Kidney tubule cell (primary cell): ENCODE results near the gene METRNL.
"Not testable (repeated sequence)": the region's sequence is repeated elsewhere in the genome, so short reads cannot be mapped to it uniquely, and the experiment has no call there.

Experiments
- DNase-seq: peaks from one replicate; pipeline ENCODE4 v3.0.0-alpha.2; 2018; ENCODE audit warnings: low spot score

Gene METRNL

GRCh38 chr17:83123896-83124801 lies 44.7 kb downstream of the METRNL start:
- no peak for DNase-seq

GRCh38 chr17:83124871-83125514 lies 45.6 kb downstream of the METRNL start:
- no peak for DNase-seq

GRCh38 chr17:83125515-83126274 lies 46.3 kb downstream of the METRNL start:
- no peak for DNase-seq

- no peak for DNase-seq
These were observed 46.9 kb downstream of the METRNL start for GRCh38 chr17:83126275-83126811.

GRCh38 chr17:83127431-83128160 lies 48.2 kb downstream of the METRNL start:
- no peak for DNase-seq

- DNase-seq, result no peak
These were observed 49.2 kb downstream of the METRNL start for GRCh38 chr17:83128306-83129240.

GRCh38 chr17:83129676-83130075 lies 50.3 kb downstream of the METRNL start:
- no peak for DNase-seq

- DNase-seq, result no peak
These were observed 52.1 kb downstream of the METRNL start for GRCh38 chr17:83131401-83132011.

GRCh38 chr17:83132251-83133081 lies 53.1 kb downstream of the METRNL start:
- no peak for DNase-seq

GRCh38 chr17:83133302-83134121 lies 54.1 kb downstream of the METRNL start:
- DNase-seq, result no peak

- DNase-seq, result not testable (repeated sequence)
These were observed 55.0 kb downstream of the METRNL start for GRCh38 chr17:83134456-83134855.

- DNase-seq, result no peak
These were observed 56.3 kb downstream of the METRNL start for GRCh38 chr17:83135692-83136091.

- no peak for DNase-seq
These were observed 56.7 kb downstream of the METRNL start for GRCh38 chr17:83136156-83136555.

- DNase-seq, result no peak
These were observed 57.5 kb downstream of the METRNL start for GRCh38 chr17:83136931-83137330.

- no peak for DNase-seq
These were observed 58.1 kb downstream of the METRNL start for GRCh38 chr17:83137523-83137922.

GRCh38 chr17:83138820-83139219 lies 59.4 kb downstream of the METRNL start:
- DNase-seq, result no peak

- DNase-seq, result not testable (repeated sequence)
These were observed 60.3 kb downstream of the METRNL start for GRCh38 chr17:83139541-83140248.

- not testable (repeated sequence) for DNase-seq
These were observed 60.8 kb downstream of the METRNL start for GRCh38 chr17:83140249-83140566.
